H1 (cell line): ENCODE results near the gene ANO2. TPM values are rescaled to one million over a fixed set of nuclear protein-coding genes. Genes with fewer than 3 reads are reported as not detected.
A peak's percentile ranks its signal among the peaks of the same experiment; 100 is the strongest.

ENCODE experiments used
- CTCF ChIA-PET: fragments of 300-600 bp; sonication (Branson Sonifier 250); formaldehyde crosslinking; loops from one replicate; lab custom pipeline; 2021; ENCODE audit not compliant: partially characterized antibody; lab: Charles Lee
- POLR2A ChIA-PET: fragments of 300-600 bp; sonication (Branson Sonifier 250); formaldehyde crosslinking; loops from one replicate; lab custom pipeline; 2021; ENCODE audit warnings: inconsistent platforms; ENCODE audit not compliant: partially characterized antibody; lab: Charles Lee
- DNase-seq, 2 experiments: peaks; one replicate each; pipeline versions ENCODE4 v3.0.0 to v3.0.0-alpha.2; 2010 to 2022; ENCODE audit warnings: low spot score in 2 of 2, low read depth in 1 of 2, mixed read lengths in 1 of 2
- FAIRE-seq: peaks from 2 replicates; lab custom pipeline; 2011; peaks lifted over from hg19 to GRCh38; lab: Jason Lieb, UNC
- H2AFZ ChIP-seq: 2 replicates; pipeline ENCODE4 v1.8.1; 2012; ENCODE audit warnings: low read length, inconsistent platforms
- H2AK5ac ChIP-seq: 2 replicates; pipeline ENCODE4 v1.6.1; 2013; ENCODE audit warnings: low read depth, low read length
- H2BK120ac ChIP-seq: replicated peaks from 2 replicates; pipeline ENCODE3; 2013; ENCODE audit warnings: low read depth, low read length, inconsistent platforms
- H2BK12ac ChIP-seq: 2 replicates; pipeline ENCODE4 v1.6.1; 2013; ENCODE audit warnings: low read depth, low read length
- H2BK15ac ChIP-seq: 2 replicates; pipeline ENCODE4 v1.6.1; 2013; ENCODE audit warnings: low read length
- H2BK20ac ChIP-seq: 2 replicates; pipeline ENCODE4 v1.6.1; 2013; ENCODE audit warnings: low read length
- H2BK5ac ChIP-seq: 2 replicates; pipeline ENCODE4 v1.6.1; 2013; ENCODE audit warnings: low read depth, low read length
- H3K14ac ChIP-seq: 2 replicates; pipeline ENCODE4 v1.6.1; 2013; ENCODE audit warnings: inconsistent platforms; ENCODE audit not compliant: insufficient read length
- H3K18ac ChIP-seq: 2 replicates; pipeline ENCODE4 v1.6.1; 2013; ENCODE audit warnings: low read length; ENCODE audit errors: extremely low read depth
- H3K23ac ChIP-seq: 2 replicates; pipeline ENCODE4 v1.6.1; 2013; ENCODE audit warnings: inconsistent platforms; ENCODE audit not compliant: insufficient read length
- H3K23me2 ChIP-seq: 2 replicates; pipeline ENCODE4 v1.6.1; 2013; ENCODE audit warnings: low read depth, low read length
- H3K27ac ChIP-seq: 2 replicates; pipeline ENCODE4 v1.6.1; 2011; ENCODE audit warnings: low read depth, low read length, inconsistent platforms
- H3K27me3 ChIP-seq, 4 experiments: replicated peaks in 1 of 4; 1 replicate in 1 of 4; 2 replicates in 3 of 4; pipeline versions ENCODE4 v1.6.1 to v1.8.1; 2011 to 2013; ENCODE audit warnings: low read length in 3 of 4, mild to moderate bottlenecking in 3 of 4, inconsistent platforms in 2 of 4, mixed read lengths in 2 of 4, moderate library complexity in 1 of 4; ENCODE audit not compliant: control insufficient read depth in 3 of 4, insufficient read depth in 3 of 4; ENCODE audit errors: extremely low read depth in 1 of 4
- H3K36me3 ChIP-seq, 4 experiments: 2 replicates each; pipeline versions ENCODE4 v1.6.1 to v1.8.1; 2011 to 2013; ENCODE audit warnings: mild to moderate bottlenecking in 4 of 4, low read length in 3 of 4, moderate library complexity in 2 of 4, control low read depth in 1 of 4, inconsistent platforms in 1 of 4; ENCODE audit not compliant: insufficient read depth in 4 of 4, control insufficient read depth in 2 of 4
- H3K4ac ChIP-seq: replicated peaks from 2 replicates; pipeline ENCODE3; 2013; ENCODE audit warnings: low read length, low read depth, mixed read lengths, inconsistent platforms; ENCODE audit not compliant: insufficient read length
- H3K4me1 ChIP-seq, 4 experiments: replicated peaks in 1 of 4; 1 replicate in 1 of 4; 2 replicates in 3 of 4; pipeline versions ENCODE4 v1.6.1 to v1.8.1; 2011 to 2013; ENCODE audit warnings: low read length in 3 of 4, inconsistent platforms in 2 of 4, mixed read lengths in 1 of 4; ENCODE audit not compliant: insufficient read depth in 4 of 4, control insufficient read depth in 3 of 4
- H3K4me2 ChIP-seq, 2 experiments: 2 replicates each; pipeline versions ENCODE4 v1.6.1 to v1.8.1; 2011 to 2013; ENCODE audit warnings: low read depth in 2 of 2, low read length in 2 of 2, control low read depth in 1 of 2, inconsistent platforms in 1 of 2, mild to moderate bottlenecking in 1 of 2; ENCODE audit not compliant: insufficient read depth in 1 of 2
- H3K4me3 ChIP-seq, 4 experiments: fragments of 200-600, 300-600 bp in 1 of 4; sonication (generic), shearing (Covaris generic), sonication (Bioruptor Twin) in 1 of 4; 2 replicates each; pipeline versions ENCODE4 v1.5.1 to v1.8.1; 2011 to 2016; ENCODE audit warnings: low read length in 4 of 4, low read depth in 3 of 4, control low read depth in 2 of 4, inconsistent platforms in 2 of 4, mild to moderate bottlenecking in 2 of 4, mixed read lengths in 1 of 4, moderate library complexity in 1 of 4; ENCODE audit not compliant: insufficient read depth in 2 of 4; ENCODE audit errors: extremely low read depth in 1 of 4
- H3K56ac ChIP-seq: replicated peaks from 2 replicates; pipeline ENCODE3; 2013; ENCODE audit warnings: low read depth, mild to moderate bottlenecking, mixed read lengths, low read length, inconsistent platforms; ENCODE audit not compliant: insufficient read length
- H3K79me1 ChIP-seq: 2 replicates; pipeline ENCODE4 v1.6.1; 2013; ENCODE audit warnings: low read depth, low read length, control low read depth
- H3K79me2 ChIP-seq, 2 experiments: 2 replicates each; pipeline versions ENCODE4 v1.6.1 to v1.8.1; 2012 to 2013; ENCODE audit warnings: low read length in 2 of 2, mild to moderate bottlenecking in 2 of 2, inconsistent platforms in 1 of 2; ENCODE audit not compliant: insufficient read depth in 2 of 2, control insufficient read depth in 1 of 2
- H3K9ac ChIP-seq, 4 experiments: replicated peaks in 1 of 4; 1 replicate in 1 of 4; 2 replicates in 3 of 4; pipeline versions ENCODE4 v1.6.1 to v1.8.1; 2011 to 2013; ENCODE audit warnings: low read depth in 3 of 4, low read length in 3 of 4, control low read depth in 2 of 4, mild to moderate bottlenecking in 2 of 4, moderate library complexity in 2 of 4, inconsistent platforms in 1 of 4; ENCODE audit errors: extremely low read depth in 1 of 4
- H3K9me3 ChIP-seq, 2 experiments: 2 replicates each; pipeline versions ENCODE4 v1.6.1 to v1.8.1; 2012 to 2013; ENCODE audit warnings: mild to moderate bottlenecking in 2 of 2, moderate library complexity in 2 of 2, control low read depth in 1 of 2, inconsistent platforms in 1 of 2, low read depth in 1 of 2, low read length in 1 of 2, mixed read lengths in 1 of 2; ENCODE audit not compliant: insufficient read depth in 2 of 2
- H4K20me1 ChIP-seq, 2 experiments: replicated peaks in 1 of 2; 2 replicates each; pipeline versions ENCODE3 to v1.8.1; 2011 to 2013; ENCODE audit warnings: inconsistent platforms in 2 of 2, low read length in 2 of 2, mild to moderate bottlenecking in 1 of 2; ENCODE audit not compliant: insufficient read depth in 2 of 2, control insufficient read depth in 1 of 2
- H4K5ac ChIP-seq: 2 replicates; pipeline ENCODE4 v1.6.1; 2013; ENCODE audit warnings: low read length, low read depth, mixed read lengths, inconsistent platforms; ENCODE audit not compliant: insufficient read length
- H4K8ac ChIP-seq: 2 replicates; pipeline ENCODE4 v1.8.0; 2013; ENCODE audit warnings: mild to moderate bottlenecking, moderate library complexity, low read length, inconsistent platforms; ENCODE audit not compliant: insufficient read depth; ENCODE audit errors: extremely low read depth
- H4K91ac ChIP-seq: replicated peaks from 2 replicates; pipeline ENCODE3; 2013; ENCODE audit warnings: low read length, mixed read lengths, inconsistent platforms; ENCODE audit not compliant: insufficient read length
- CBX5 ChIP-seq: fragments of 300-800, 300-1000 bp; sonication (generic); IDR thresholded peaks from 2 replicates; pipeline ENCODE4 v1.7.1; 2016; ENCODE audit warnings: antibody characterized with exemption, low read length, low read depth
- CBX8 ChIP-seq: fragments of 300-800, 300-1000 bp; sonication (generic); IDR thresholded peaks from 2 replicates; pipeline ENCODE4 v1.7.1; 2016; ENCODE audit warnings: low read depth, low read length, borderline replicate concordance
- JUN ChIP-seq: IDR thresholded peaks from 2 replicates; pipeline ENCODE4 v1.6.1; 2011; ENCODE audit warnings: low read depth, mild to moderate bottlenecking, improper control_type of control experiment, low read length
- KDM1A ChIP-seq: fragments of 200-600, 300-600 bp; sonication (generic); IDR thresholded peaks from 2 replicates; pipeline ENCODE4 v1.7.1; 2016; ENCODE audit warnings: mild to moderate bottlenecking, low read length, borderline replicate concordance
- MAFK ChIP-seq: IDR thresholded peaks from 2 replicates; pipeline ENCODE4 v1.6.1; 2012; ENCODE audit warnings: low read depth, mild to moderate bottlenecking, improper control_type of control experiment, low read length
- MAX ChIP-seq: IDR thresholded peaks from 2 replicates; pipeline ENCODE4 v1.6.1; 2012; ENCODE audit warnings: inconsistent platforms
- RBBP5 ChIP-seq: IDR thresholded peaks from 2 replicates; pipeline ENCODE4 v1.7.1; 2012; ENCODE audit warnings: low read depth, mild to moderate bottlenecking, inconsistent platforms, low read length, moderate library complexity, borderline replicate concordance
- SUZ12 ChIP-seq: fragments of 200-600 bp; sonication (generic); IDR thresholded peaks from 2 replicates; pipeline ENCODE4 v1.6.1; 2012; ENCODE audit warnings: mild to moderate bottlenecking, inconsistent platforms, low read length, moderate library complexity, mixed read lengths
- WGBS, 2 experiments: shearing (Covaris generic) in 1 of 2; methylation state at CpG; one replicate each; pipeline versions ENCODE4 v1.1.6 to v1.1.7; 2013 to 2015; ENCODE audit warnings: low lambda C conversion rate in 2 of 2, mixed read lengths in 2 of 2, inconsistent platforms in 1 of 2, low coverage in 1 of 2, missing lambda C conversion rate in 1 of 2; ENCODE audit not compliant: insufficient replicate concordance in 2 of 2, insufficient coverage in 1 of 2, insufficient read length in 1 of 2; ENCODE audit errors: extremely low coverage in 1 of 2, missing lambda C conversion rate in 1 of 2; 5-methylcytosine and 5-hydroxymethylcytosine counted together
- polyA plus RNA-seq, 7 experiments: library from polyadenylated mRNA; depleted of rRNA in 3 of 7; stranded (reverse) in 5 of 7; unstranded in 2 of 7; fragments of >200 nt in 5 of 7; fragments of 200-250 nt in 2 of 7; gene quantifications; 1 replicate in 5 of 7; 2 replicates in 1 of 7; 4 replicates in 1 of 7; pipeline versions ENCODE4 v1.2.1 to v1.2.3, GENCODE V29; 2011 to 2013; ENCODE audit warnings: missing spikeins in 2 of 7, mixed read lengths in 2 of 7
- total RNA-seq: library from RNA; stranded (reverse); fragmentation: NEBNext Ultra II Directional; extraction: Animal tissue kit (Norgen Biotek cat#: 25700); gene quantifications from 2 replicates; pipeline ENCODE4 v1.2.1, GENCODE V29; 2021

The ANO2 gene
- total and polyA plus RNA-seq, 2 of the 8 experiments (the other 6 are each of a cell fraction or from before 2014, with no cell fraction given) = 1.9 to 5.5 TPM

- H4K5ac ChIP-seq = no peak overlapping the region
- no peak for TF ChIP-seq JUN
- no peak for TF ChIP-seq MAFK
- TF ChIP-seq MAX = no peak
- TF ChIP-seq CBX5 = no peak
- no peak for TF ChIP-seq SUZ12
- no peak for TF ChIP-seq KDM1A
- no peak for TF ChIP-seq CBX8
- TF ChIP-seq RBBP5 = no peak
Measured at GRCh38 chr12:5923043-5923605, 21.9 kb downstream of the ANO2 start.

More at GRCh38 chr12:5923043-5923605, 21.9 kb downstream of the ANO2 start:
- peak overlapping the region; percentile 71 for H3K56ac ChIP-seq
- FAIRE-seq (peak; percentile 36), DNase-seq (no peak)
- no peak overlapping the region for H2BK20ac ChIP-seq
- H3K14ac ChIP-seq = no peak overlapping the region
- no peak overlapping the region for H4K8ac ChIP-seq
- H3K4me1 ChIP-seq = no peaks in the 10 kb centered on the region
- no peaks in the 10 kb centered on the region for H3K79me2 ChIP-seq
- peak overlapping the region; percentile 3; the same call in 1 of the 2 replicates for H2BK5ac ChIP-seq
- POLR2A ChIA-PET = interaction anchor here (1.3 kb wide), 1 partner anchor 22 kb away, joined by 4 read pairs; the partner anchor contains the start of gene ANO2
- H3K9ac ChIP-seq = no peak overlapping the region
- H4K20me1 ChIP-seq = no peaks in the 10 kb centered on the region
- H3K9me3 ChIP-seq = no peaks in the 10 kb centered on the region
- peaks cover 4% of the 10 kb centered on the region; the same call in 1 of the 2 replicates for H3K23me2 ChIP-seq
- no peak overlapping the region for H2AFZ ChIP-seq
- CTCF ChIA-PET = interaction anchor here (1.0 to 1.6 kb wide), 3 partner anchors 9 to 115 kb away, joined by 3 to 6 read pairs (median 4); no protein-coding TSS in a partner anchor
- H3K27ac ChIP-seq = no peak overlapping the region
- H2BK12ac ChIP-seq = no peak overlapping the region
- 67% methylated on average over 13 of the region's 14 CpGs; no CpG with 5 or more reads in 1 of the 2 experiments for WGBS, 2 experiments
- no peak overlapping the region for H3K4me3 ChIP-seq
- H3K79me1 ChIP-seq = no peaks in the 10 kb centered on the region
- H3K23ac ChIP-seq = no peak overlapping the region
- H3K18ac ChIP-seq = no peak overlapping the region
- H3K36me3 ChIP-seq = no peaks in the 10 kb centered on the region
- no peaks in the 10 kb centered on the region for H3K27me3 ChIP-seq
- H4K91ac ChIP-seq = no peak overlapping the region
- no peak overlapping the region for H3K4me2 ChIP-seq
- H3K4ac ChIP-seq = no peak overlapping the region
- H2AK5ac ChIP-seq = no peak overlapping the region
- no peak overlapping the region for H2BK15ac ChIP-seq
- no peak overlapping the region for H2BK120ac ChIP-seq
